Prostate gland (tissue), 2 donors: ENCODE measurements around the gene DYNC1LI2.

Source experiments
- CTCF ChIP-seq, 4 experiments: fragments of 200-600 bp in 2 of 4; fragments of 450-650 bp in 2 of 4; sonication (generic) in 2 of 4; IDR thresholded peaks; 1 replicate in 3 of 4; 2 replicates in 1 of 4; pipeline ENCODE4 v1.5.1; 2016 to 2019; ENCODE audit warnings: antibody characterized with exemption in 4 of 4, mild to moderate bottlenecking in 2 of 4, moderate library complexity in 2 of 4
- POLR2A ChIP-seq: fragments of 450-650 bp; IDR thresholded peaks from one replicate; pipeline ENCODE4 v1.6.1; 2016; ENCODE audit warnings: antibody characterized with exemption, mild to moderate bottlenecking

DNA sequence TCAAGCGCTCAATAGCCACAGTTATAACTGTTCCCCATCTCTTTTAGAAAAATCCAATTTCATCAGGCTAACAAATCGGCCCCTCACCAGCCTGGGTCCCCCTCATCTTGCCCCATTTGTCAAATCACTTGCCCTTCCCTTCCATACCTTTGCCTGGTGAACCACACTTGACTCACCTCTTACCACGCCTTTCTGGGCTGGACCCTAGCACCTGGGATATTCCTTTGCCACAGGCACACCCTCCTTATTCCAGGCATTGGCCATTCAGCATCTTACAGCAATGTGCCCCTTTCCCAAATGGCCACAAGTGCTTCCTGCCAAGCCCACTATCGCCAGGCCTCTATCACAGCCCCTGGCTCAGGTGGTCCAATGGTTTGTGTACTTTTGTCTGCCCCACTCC is 69.7 kb downstream of the DYNC1LI2 start:
- no peak for TF ChIP-seq CTCF (IDR thresholded peaks at IDR 0.05)
- TF ChIP-seq POLR2A, result no peak
